Measurements from ENCODE around the gene CDX1.

DNA sequence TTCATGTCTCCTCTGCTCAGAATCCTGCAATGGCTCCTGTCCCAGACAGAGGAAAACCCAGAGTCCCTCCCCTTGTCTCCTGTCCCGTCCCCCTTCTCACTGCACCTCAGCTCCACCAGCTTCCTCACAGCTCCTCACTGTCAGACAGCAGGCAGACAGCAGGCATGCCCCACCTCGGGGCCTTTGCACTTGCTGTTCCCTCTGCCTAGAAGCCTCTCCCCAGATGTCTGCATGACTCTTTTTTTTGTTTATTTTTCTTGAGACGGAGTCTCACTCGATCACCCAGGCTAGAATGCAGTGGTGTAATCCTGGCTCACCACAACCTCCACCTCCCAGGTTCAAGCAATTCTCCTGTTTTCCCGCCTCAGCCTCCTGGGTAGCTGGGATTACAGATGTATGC lies 14.4 kb downstream of the CDX1 start:
- TF ChIP-seq, protein P1, sequence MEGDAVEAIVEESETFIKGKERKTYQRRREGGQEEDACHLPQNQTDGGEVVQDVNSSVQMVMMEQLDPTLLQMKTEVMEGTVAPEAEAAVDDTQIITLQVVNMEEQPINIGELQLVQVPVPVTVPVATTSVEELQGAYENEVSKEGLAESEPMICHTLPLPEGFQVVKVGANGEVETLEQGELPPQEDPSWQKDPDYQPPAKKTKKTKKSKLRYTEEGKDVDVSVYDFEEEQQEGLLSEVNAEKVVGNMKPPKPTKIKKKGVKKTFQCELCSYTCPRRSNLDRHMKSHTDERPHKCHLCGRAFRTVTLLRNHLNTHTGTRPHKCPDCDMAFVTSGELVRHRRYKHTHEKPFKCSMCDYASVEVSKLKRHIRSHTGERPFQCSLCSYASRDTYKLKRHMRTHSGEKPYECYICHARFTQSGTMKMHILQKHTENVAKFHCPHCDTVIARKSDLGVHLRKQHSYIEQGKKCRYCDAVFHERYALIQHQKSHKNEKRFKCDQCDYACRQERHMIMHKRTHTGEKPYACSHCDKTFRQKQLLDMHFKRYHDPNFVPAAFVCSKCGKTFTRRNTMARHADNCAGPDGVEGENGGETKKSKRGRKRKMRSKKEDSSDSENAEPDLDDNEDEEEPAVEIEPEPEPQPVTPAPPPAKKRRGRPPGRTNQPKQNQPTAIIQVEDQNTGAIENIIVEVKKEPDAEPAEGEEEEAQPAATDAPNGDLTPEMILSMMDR (conservative IDR thresholded peaks at IDR 0.05; ENCODE audit: low read depth, low read length), result no peak
- TF ChIP-seq EZH2 (IDR thresholded peaks at IDR 0.05; ENCODE audit: low read length, unreplicated experiment), result no peak
